IPS-18a (cell line): ENCODE results near the gene COL26A1.

Experiments used
- H3K27ac ChIP-seq: one replicate; pipeline ENCODE4 v1.5.1; 2013; ENCODE audit warnings: low read length
- H3K27me3 ChIP-seq: one replicate; pipeline ENCODE4 v1.6.1; 2013; ENCODE audit warnings: mild to moderate bottlenecking, low read length; ENCODE audit not compliant: control insufficient read depth, insufficient read depth
- H3K36me3 ChIP-seq: one replicate; pipeline ENCODE4 v1.6.1; 2013; ENCODE audit warnings: low read depth, low read length; ENCODE audit not compliant: control insufficient read depth
- H3K4me1 ChIP-seq: one replicate; pipeline ENCODE4 v1.6.1; 2013; ENCODE audit warnings: low read depth, low read length; ENCODE audit not compliant: control insufficient read depth
- H3K4me3 ChIP-seq: one replicate; pipeline ENCODE4 v1.5.1; 2013; ENCODE audit warnings: low read length
- H3K9ac ChIP-seq: one replicate; pipeline ENCODE4 v1.6.1; 2013; ENCODE audit warnings: mild to moderate bottlenecking, low read length, moderate library complexity
- H3K9me3 ChIP-seq: one replicate; pipeline ENCODE4 v1.6.1; 2013; ENCODE audit warnings: low read depth, low read length; ENCODE audit not compliant: control insufficient read depth

Gene COL26A1

DNA sequence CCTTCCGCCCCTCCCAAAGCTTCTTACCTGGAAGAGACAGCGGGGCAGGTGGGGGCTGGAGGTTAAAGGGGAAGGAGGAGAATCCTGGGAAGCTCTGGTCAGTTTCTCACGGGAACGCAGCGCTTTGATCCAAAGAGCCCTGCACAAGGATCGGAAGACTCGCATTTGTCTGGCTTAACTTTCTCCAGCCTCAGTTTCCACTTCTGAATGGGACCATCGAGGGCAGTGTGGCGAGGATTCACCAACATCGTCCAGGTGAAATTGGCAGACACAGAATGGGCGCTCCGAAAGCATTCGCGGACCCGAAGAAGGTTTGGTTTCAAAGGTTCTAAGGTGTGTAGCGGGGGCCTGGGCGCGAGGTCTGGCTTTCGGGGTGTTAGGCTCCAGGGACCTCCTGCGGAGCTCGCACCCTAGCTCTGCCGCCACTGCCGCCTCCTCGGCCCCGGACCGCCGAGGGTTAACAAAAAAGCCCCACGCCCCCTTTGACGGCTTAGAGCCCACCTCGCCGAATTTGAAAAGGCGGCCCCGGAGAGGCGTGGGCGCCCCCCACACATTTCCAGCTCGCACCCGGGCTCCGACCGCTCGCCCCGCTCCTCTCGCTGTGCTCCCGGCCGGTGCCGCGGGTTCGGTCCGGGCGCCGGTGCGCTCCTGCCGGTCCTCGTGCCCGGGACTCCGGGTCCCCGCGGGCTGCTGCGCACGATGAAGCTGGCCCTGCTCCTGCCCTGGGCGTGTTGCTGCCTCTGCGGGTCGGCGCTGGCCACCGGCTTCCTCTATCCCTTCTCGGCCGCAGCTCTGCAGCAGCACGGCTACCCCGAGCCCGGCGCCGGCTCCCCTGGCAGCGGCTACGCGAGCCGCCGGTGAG lies at the start of gene COL26A1:
Gene COL26A1 (plus strand): TSS at position 542 of the 862 bp plus-strand sequence. CDS start 158 bp downstream, at position 700.
- Histone ChIP-seq H3K9me3 (no peaks in the 10 kb centered on the region), H3K36me3 (no peaks in the 10 kb centered on the region), H3K9ac (peak within 1 kb of the TSS; percentile 90), H3K4me1 (no peaks in the 10 kb centered on the region), H3K4me3 (peak within 1 kb of the TSS; percentile 84), H3K27me3 (peaks cover 7% of the 10 kb centered on the region), H3K27ac (no peak within 1 kb of the TSS)

DNA sequence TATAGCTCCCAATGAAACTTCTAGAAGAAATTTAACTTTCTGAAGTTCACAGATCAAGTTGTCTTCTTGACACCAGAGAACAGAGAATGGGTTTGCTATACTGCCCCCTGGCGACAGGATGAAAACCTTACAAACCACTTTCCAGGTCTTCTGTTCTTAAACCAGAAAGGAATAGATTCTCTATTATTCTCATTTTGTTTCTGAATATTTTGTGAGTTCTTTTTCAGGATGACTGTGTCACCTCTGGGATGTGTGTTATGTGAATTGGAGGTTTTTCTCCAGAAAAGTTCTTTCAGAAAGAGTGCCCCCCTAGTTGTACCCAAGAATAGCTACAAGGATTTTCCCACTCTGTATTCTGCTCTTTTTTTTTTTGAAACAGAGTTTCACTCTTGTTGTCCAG lies 47.3 kb upstream of the COL26A1 start:
- Histone ChIP-seq H3K4me1 (no peaks in the 10 kb centered on the region), H3K9me3 (no peaks in the 10 kb centered on the region), H3K27me3 (no peaks in the 10 kb centered on the region), H3K36me3 (peaks cover 23% of the 10 kb centered on the region), H3K4me3 (no peak overlapping the region), H3K9ac (no peak overlapping the region), H3K27ac (no peak overlapping the region)

DNA sequence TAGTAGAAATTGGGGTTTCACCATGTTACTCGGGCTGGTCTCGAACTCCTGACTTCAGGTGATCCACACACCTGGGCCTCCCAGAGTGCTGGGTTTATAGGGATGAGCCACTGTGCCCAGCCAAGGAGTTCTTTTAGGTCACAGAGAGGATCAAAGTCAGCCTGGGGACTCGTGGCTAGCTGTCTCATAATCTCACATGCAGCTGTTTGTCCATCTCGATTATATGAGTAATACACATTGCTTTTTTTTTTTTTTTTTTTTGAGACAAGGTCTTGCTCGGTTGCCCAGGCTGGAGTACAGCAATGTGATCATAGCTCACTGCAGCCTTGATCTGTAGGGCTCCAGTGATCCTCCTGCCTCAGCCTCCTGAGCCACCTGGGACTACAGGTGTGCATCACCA lies 43.3 kb upstream of the COL26A1 start:
- no peak overlapping the region for H3K27ac ChIP-seq
- peaks cover 9% of the 10 kb centered on the region for H3K4me1 ChIP-seq
- H3K9me3 ChIP-seq: no peaks in the 10 kb centered on the region
- H3K27me3 ChIP-seq: no peaks in the 10 kb centered on the region
- H3K9ac ChIP-seq: no peak overlapping the region
- no peak overlapping the region for H3K4me3 ChIP-seq
- peaks cover 5% of the 10 kb centered on the region for H3K36me3 ChIP-seq

DNA sequence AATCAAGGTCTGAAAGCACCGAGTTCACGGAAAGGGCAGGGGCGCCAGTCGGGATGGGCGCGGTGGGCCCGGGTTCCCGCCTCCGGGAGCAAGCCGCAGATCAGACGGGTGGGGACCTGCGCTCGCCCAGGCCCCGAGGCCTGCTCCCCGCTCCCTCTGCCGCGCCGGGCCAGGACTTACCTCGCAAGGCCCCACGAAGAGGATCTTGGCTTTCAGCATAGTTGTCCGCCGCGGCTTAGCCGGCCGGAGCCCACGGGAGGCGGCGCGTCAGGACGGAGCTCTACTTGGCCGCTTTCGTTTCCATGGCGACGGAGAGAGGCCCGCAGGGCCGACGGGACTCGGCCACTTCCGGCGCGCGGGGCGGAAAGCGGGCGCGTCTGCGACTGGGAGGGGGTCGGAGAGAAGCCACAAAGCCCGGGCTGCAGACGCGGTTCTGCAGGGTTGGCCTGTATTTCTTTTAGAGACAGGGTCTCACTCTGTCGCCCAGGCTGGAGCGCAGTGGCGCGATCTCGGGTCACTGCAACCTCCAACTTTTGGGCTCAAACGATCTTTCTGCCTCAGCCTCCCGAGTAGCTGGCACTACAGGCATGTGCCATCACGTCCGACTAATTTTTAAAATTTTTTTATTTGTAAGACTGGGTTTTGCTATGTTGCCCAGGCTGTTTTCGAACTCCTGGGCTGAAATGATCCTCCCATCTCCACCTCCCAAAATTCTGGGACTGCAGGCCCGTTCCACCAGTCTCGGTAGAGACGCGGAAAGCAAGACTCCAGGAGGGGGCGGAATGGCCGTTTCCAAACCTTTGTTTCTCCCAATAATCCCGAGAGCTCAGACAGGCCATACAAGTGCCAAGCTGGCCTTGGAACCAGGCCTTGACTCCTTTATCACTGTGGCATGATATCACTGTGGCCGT lies 40.9 kb upstream of the COL26A1 start, which contains the start of gene IFT22:
Gene IFT22 (minus strand): TSS at position 322 of the 911 bp plus-strand sequence. CDS start 103 bp downstream, at position 219.
- H3K27me3 ChIP-seq: no peaks in the 10 kb centered on the region
- peaks cover 9% of the 10 kb centered on the region for H3K4me1 ChIP-seq
- H3K4me3 ChIP-seq: peak within 1 kb of the TSS; percentile 88
- H3K36me3 ChIP-seq: no peaks in the 10 kb centered on the region
- H3K27ac ChIP-seq: peak within 1 kb of the TSS; percentile 84
- no peaks in the 10 kb centered on the region for H3K9me3 ChIP-seq
- H3K9ac ChIP-seq: peak within 1 kb of the TSS; percentile 95

DNA sequence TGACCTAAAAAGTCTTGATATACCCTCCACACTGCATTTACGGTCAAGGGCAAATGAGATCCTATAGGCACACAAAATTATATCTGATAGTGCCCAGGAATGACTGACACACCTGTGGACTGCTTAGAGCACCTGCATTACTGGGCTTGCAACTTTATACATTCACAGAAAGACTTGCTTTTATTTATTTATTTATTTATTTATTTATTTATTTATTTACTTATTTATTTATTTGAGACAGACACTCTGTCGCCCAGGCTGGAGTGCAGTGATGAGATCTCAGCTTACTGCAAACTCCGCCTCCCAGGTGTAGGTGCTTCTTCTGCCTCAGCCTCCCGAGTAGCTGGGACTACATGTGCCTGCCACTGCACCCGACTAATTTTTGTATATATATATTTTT lies 34.5 kb upstream of the COL26A1 start:
- H3K27ac ChIP-seq: no peak overlapping the region

DNA sequence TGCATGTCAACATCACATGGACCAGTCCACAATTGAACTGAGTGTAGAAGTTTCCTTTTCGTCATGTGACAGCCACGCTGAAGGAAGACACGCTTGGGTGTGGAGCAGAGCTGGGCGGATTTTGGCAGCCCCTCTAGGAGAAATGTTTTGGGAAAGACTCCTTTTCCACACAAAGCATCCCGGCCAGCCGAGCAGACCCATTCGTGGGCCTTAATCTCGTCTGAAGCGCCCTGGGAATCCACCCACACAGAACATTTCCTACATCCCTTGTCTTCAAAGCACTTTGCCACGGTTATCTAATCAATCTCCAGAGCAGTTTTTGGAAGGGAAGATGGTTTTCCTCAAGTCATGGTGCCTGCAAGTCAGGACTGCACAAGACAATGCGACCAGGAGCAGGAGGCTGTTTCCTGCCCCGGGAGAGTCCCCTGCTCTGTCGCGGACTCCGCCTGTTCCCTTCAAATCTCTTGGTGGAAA lies 32.6 kb upstream of the COL26A1 start:
- H3K9me3 ChIP-seq: no peaks in the 10 kb centered on the region
- no peaks in the 10 kb centered on the region for H3K27me3 ChIP-seq
- H3K36me3 ChIP-seq: no peaks in the 10 kb centered on the region
- no peaks in the 10 kb centered on the region for H3K4me1 ChIP-seq
- H3K4me3 ChIP-seq: no peak overlapping the region
- no peak overlapping the region for H3K27ac ChIP-seq
- no peak overlapping the region for H3K9ac ChIP-seq

More for the DNA sequence above, 34.5 kb upstream of the COL26A1 start:
- Histone ChIP-seq H3K36me3 (no peaks in the 10 kb centered on the region), H3K27me3 (no peaks in the 10 kb centered on the region), H3K4me1 (no peaks in the 10 kb centered on the region), H3K9ac (no peak overlapping the region), H3K9me3 (no peaks in the 10 kb centered on the region), H3K4me3 (no peak overlapping the region)

DNA sequence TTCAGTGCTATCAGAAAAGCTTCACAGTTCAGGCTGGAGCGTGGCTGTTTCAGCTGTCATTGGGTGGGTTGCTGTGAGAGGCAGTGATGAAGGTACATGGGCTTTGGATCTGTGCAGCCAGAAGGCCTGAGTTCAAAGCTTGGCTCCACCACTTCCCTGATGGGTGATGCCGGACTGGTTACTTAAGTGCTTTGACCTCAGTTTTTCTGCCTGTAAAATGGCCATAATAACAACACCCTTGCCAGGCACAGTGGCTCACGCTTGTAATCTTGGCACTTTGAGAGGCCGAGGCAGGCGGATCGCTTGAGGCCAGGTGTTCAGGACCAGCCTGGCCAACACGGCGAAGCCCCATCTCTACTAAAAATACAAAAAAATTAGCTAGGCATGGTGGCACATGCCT lies 30.6 kb upstream of the COL26A1 start:
- Histone ChIP-seq H3K4me3 (no peak overlapping the region), H3K4me1 (no peaks in the 10 kb centered on the region), H3K27me3 (no peaks in the 10 kb centered on the region), H3K36me3 (no peaks in the 10 kb centered on the region), H3K9me3 (no peaks in the 10 kb centered on the region), H3K27ac (no peak overlapping the region), H3K9ac (no peak overlapping the region)

DNA sequence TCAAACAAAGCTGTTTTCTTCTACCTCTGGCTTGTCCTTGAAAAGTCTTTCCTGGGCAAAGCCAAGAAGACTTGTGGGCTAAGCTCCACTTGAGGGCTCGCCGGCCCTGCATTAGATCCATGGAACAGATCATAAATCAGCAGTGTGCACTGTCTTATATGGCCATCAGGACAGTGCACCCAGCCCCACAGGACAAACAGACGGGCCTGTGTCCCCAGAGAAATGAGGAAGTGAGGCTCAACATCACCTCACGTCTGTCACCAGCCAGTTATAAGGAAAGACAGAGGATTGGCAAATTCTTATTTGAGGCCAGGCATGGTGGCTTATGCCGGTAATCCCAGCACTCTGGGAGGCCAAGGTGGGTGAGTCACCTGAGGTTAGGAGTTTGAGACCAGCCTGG lies 28.8 kb upstream of the COL26A1 start:
- H3K27ac ChIP-seq: no peak overlapping the region
- H3K9me3 ChIP-seq: no peaks in the 10 kb centered on the region
- H3K36me3 ChIP-seq: no peaks in the 10 kb centered on the region
- H3K27me3 ChIP-seq: no peaks in the 10 kb centered on the region
- H3K4me3 ChIP-seq: no peak overlapping the region
- H3K4me1 ChIP-seq: no peaks in the 10 kb centered on the region
- no peak overlapping the region for H3K9ac ChIP-seq

- Histone ChIP-seq H3K9me3 (no peaks in the 10 kb centered on the region), H3K4me3 (no peak overlapping the region), H3K4me1 (no peaks in the 10 kb centered on the region), H3K27ac (no peak overlapping the region), H3K9ac (no peak overlapping the region), H3K36me3 (no peaks in the 10 kb centered on the region), H3K27me3 (no peaks in the 10 kb centered on the region)
Observed at GRCh38 chr7:101340379-101340778, 22.3 kb upstream of the COL26A1 start.

DNA sequence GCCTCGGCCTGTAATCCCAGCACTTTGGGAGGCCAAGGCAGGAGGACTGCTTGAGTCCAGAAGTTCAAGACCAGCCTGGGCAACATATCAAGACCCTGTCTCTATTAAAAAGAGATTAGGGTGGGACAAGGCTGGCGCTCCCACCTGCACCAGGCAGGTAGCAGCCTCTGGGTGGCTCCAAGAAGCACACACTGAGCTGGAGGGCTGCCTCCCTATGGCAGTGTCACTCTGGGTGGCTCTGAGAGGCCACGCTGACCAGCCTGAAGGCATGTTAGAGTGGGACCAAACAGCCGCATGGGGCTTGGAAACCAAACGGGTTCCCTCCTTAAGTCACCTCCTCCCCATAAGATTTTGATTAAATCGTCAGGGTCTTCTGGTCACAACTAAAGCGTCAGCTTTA lies 19.8 kb upstream of the COL26A1 start:
- Histone ChIP-seq H3K4me3 (no peak overlapping the region), H3K9ac (no peak overlapping the region), H3K27me3 (no peaks in the 10 kb centered on the region), H3K36me3 (no peaks in the 10 kb centered on the region), H3K9me3 (no peaks in the 10 kb centered on the region), H3K27ac (no peak overlapping the region), H3K4me1 (no peaks in the 10 kb centered on the region)

DNA sequence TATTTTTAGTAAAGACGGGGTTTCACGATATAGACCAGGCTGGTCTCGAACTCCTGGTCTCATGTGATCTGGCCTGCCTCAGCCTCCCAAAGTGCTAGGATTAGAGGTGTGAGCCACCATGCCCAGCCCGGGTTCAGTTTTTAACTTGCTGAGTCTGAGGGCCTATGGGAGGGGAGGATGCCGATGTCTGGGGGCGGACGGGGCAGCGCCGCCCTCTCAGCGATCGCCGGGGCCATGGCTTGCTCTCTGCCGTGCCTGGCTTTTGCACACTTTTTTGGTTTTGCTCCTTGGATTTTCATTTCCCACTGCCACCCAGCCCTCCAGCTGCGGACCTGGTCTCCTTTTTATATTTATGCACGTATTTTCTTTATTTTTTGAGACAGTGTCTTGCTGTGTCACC lies 15.2 kb upstream of the COL26A1 start:
- H3K4me1 ChIP-seq: no peaks in the 10 kb centered on the region
- H3K4me3 ChIP-seq: no peak overlapping the region

More for the DNA sequence above, 15.2 kb upstream of the COL26A1 start:
- no peaks in the 10 kb centered on the region for H3K36me3 ChIP-seq
- H3K9ac ChIP-seq: no peak overlapping the region
- H3K9me3 ChIP-seq: no peaks in the 10 kb centered on the region
- H3K27me3 ChIP-seq: no peaks in the 10 kb centered on the region
- H3K27ac ChIP-seq: no peak overlapping the region
